Nasal cavity respiratory epithelium epithelial cell of viscerocranial mucosa (primary cell): ENCODE results near the gene HOXD1. TPM values are rescaled to one million over a fixed set of nuclear protein-coding genes. Genes with fewer than 3 reads are reported as not detected.

Experiments used
- total RNA-seq: library from RNA; depleted of rRNA; stranded (reverse); fragments of >200 nt; gene quantifications from 2 replicates; pipeline ENCODE4 v1.2.3, GENCODE V29; 2014

The HOXD1 gene
- not detected in 2 replicates for total RNA-seq

GRCh38 chr2:176187899-176188773, at the start of gene HOXD1:
TSS of gene HOXD1 (plus strand) at chr2:176188668. CDS start at chr2:176188802, 134 bp downstream.

GRCh38 chr2:176151442-176152287, 36.8 kb upstream of the HOXD1 start, which contains the start of gene HOXD4:
TSS of gene HOXD4 (plus strand) at chr2:176151550. CDS start at chr2:176151634, 84 bp downstream.

GRCh38 chr2:176156807-176157498, 31.5 kb upstream of the HOXD1 start, which contains the start of gene HOXD3:
TSS of gene HOXD3 (plus strand) at chr2:176157307. CDS start at chr2:176169115, 11,808 bp downstream.

Other genes with a start within 250 kb of the HOXD1 start
- gene LNPK, start 186.4 kb upstream of the HOXD1 start, total RNA-seq: 17.4 and 35.1 TPM in 2 replicates
- not detected in 2 replicates for gene EVX2, start 104.7 kb upstream of the HOXD1 start, total RNA-seq
- not detected in 2 replicates for gene HOXD13, start 95.9 kb upstream of the HOXD1 start, total RNA-seq
- gene HOXD12, start 88.9 kb upstream of the HOXD1 start, total RNA-seq: not detected in 2 replicates
- gene HOXD11, start 81.4 kb upstream of the HOXD1 start, total RNA-seq: not detected in 2 replicates
- not detected in 2 replicates for gene HOXD10, start 71.9 kb upstream of the HOXD1 start, total RNA-seq
- gene HOXD9, start 65.9 kb upstream of the HOXD1 start, total RNA-seq: not detected in 2 replicates
- gene HOXD8, start 59.0 kb upstream of the HOXD1 start, total RNA-seq: not detected in 2 replicates
- not detected in 2 replicates for gene HOXD4, start 37.1 kb upstream of the HOXD1 start, total RNA-seq
- not detected in 2 replicates for gene HOXD3, start 31.4 kb upstream of the HOXD1 start, total RNA-seq
- gene MTX2, start 80.8 kb downstream of the HOXD1 start, total RNA-seq: 27.0 and 31.5 TPM in 2 replicates